ENCODE measurements around the gene RASGRP4.
"Not testable (repeated sequence)": the region's sequence is repeated elsewhere in the genome, so short reads cannot be mapped to it uniquely, and the experiment has no call there.

RASGRP4 gene

DNA sequence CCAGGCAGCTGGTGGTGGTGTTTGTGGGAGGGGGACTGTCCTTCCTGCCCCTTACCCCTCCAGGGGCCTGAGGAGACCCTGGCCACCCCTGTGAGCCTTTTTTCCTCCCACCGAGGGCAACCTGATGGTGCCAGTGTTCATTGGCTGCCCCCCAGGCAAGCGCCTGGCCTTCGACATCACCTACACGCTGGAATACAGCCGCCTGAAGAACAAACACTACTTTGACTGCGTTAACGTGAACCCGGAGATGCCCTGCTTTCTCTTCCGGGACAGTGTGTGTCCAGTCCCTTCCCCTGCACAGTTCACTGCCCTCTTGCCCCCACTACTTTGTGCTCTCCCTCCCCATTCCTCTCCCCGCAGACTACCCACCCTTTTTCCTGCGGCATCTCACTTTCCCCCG is 59.0 kb downstream of the RASGRP4 start:
- Histone ChIP-seq H3K36me3 (ENCODE audit: insufficient read depth, low read length) (no peaks in the 10 kb centered on the region), H3K4me3 (no peak overlapping the region), H3K9ac (ENCODE audit: insufficient read length) (no peak overlapping the region), H3K27ac (no peak overlapping the region), H3K9me3 (ENCODE audit: low read depth, low read length) (no peaks in the 10 kb centered on the region)
- TF ChIP-seq FOXP2 (optimal IDR thresholded peaks at IDR 0.05; ENCODE audit: control extremely low read depth, extremely low read length, insufficient read depth) = no peak
- no peak for TF ChIP-seq POLR2AphosphoS5 (IDR thresholded peaks at IDR 0.05; ENCODE audit: borderline replicate concordance, low read depth, low read length)
- TF ChIP-seq EZH2 (IDR thresholded peaks at IDR 0.05) = no peak
- no peak for DNase-seq (ENCODE audit: low read depth, low spot score)

DNA sequence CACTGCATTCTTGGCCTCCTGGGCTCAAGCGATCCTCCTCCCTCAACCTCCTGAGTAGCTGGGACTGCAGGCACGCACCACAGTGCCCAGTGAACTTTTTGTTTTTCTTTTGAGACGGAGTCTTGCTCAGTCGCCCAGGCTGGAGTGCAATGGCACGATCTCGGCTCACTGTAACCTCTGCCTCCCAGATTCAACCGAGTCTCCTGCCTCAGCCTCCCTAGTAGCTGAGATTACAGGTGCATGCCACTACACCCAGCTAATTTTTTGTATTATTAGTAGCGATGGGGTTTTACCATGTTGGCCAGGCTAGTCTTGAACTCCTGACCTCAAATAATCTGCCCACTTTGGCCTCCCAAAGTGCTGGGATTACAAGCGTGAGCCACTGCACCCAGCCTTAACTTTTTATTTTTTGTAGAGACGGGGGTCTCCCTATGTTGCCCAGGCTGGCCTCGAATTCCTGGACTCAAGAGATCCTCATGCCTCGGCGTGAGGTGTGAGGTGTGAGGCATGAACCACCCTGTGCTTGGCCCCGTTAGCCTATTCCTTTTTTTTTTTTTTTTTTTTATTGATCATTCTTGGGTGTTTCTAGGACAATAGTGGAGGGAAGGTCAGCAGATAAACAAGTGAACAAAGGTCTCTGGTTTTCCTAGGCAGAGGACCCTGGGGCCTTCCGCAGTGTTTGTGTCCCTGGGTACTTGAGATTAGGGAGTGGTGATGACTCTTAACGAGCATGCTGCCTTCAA is 62.9 kb downstream of the RASGRP4 start:
- H3K27ac ChIP-seq; H3K9me3 ChIP-seq (ENCODE audit: low read depth, low read length): not testable (repeated sequence)

DNA sequence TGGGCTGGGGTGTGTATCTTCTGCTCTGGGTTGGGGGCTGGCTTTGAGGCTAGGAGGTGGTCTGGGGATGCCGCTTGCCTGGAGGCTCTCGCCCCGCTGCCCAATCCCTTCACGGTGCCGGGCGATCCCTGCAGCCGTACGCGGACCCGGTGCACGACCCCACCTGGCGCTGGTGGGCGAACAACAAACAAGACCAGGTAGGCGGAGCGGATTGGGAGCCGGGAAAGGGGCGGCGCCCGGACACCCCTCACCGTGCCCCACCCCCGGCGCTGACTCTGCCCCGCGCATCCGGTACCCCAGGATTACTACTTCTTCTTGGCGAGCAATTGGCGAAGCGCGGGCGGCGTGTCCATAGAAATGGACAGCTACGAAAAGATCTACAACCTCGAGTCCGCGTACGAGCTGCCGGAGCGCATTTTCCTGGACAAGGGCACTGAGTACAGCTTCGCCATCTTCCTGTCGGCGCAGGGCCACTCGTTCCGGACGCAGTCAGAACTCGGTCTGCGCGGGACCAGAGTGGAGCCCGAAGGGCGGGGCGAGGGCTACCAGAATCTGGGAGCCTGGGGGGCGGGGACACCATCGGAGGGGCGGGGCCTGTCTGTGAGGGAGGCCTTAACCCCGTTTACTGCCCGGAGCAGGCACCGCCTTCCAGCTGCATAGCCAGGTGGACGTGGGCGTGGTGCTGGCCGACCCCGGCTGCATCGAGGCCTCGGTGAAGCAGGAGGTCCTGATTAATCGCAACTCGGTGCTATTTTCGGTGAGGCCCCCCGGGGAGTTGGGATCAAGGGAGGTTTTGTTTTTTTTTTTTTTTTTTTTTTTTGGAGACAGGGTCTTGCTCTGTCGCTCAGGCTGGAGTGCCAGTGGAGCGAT is 63.7 kb downstream of the RASGRP4 start:
- TF ChIP-seq POLR2AphosphoS5 (IDR thresholded peaks at IDR 0.05; ENCODE audit: borderline replicate concordance, low read depth, low read length) = no peak
- TF ChIP-seq FOXP2 (optimal IDR thresholded peaks at IDR 0.05; ENCODE audit: control extremely low read depth, extremely low read length, insufficient read depth) = no peak
- TF ChIP-seq EZH2 (IDR thresholded peaks at IDR 0.05) = no peak
- H3K9me3 ChIP-seq (ENCODE audit: low read depth, low read length) = no peaks in the 10 kb centered on the region
- no peak overlapping the region for H3K9ac ChIP-seq (ENCODE audit: insufficient read length)
- no peaks in the 10 kb centered on the region for H3K36me3 ChIP-seq (ENCODE audit: insufficient read depth, low read length)
- peak overlapping the region; percentile 77 for H3K4me3 ChIP-seq
- no peak overlapping the region for H3K27ac ChIP-seq
- DNase-seq (ENCODE audit: low read depth, low spot score) = no peak

More for the DNA sequence above, 62.9 kb downstream of the RASGRP4 start:
- not testable (repeated sequence) for H3K9ac ChIP-seq (ENCODE audit: insufficient read length); H3K4me3 ChIP-seq; DNase-seq (ENCODE audit: low read depth, low spot score); H3K36me3 ChIP-seq (ENCODE audit: insufficient read depth, low read length)

DNA sequence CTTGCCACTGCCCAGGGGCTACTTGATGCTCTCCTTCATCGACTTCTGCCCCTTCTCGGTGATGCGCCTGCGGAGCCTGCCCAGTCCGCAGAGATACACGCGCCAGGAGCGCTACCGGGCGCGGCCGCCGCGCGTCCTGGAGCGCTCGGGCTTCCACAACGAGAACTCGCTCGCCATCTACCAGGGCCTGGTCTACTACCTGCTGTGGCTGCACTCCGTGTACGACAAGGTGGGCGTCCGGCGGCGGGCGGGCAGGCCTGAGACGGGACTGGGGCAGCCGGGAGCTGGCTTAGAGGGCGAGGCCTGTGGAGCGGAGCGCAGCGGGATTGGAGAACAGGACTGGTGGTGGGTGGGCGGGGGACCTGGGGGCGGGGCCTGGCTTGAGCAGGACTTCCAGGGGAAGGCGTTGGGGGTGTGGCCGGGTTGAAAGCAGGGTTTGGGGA is 64.4 kb downstream of the RASGRP4 start:
- no peaks in the 10 kb centered on the region for H3K9me3 ChIP-seq (ENCODE audit: low read depth, low read length)
- TF ChIP-seq EZH2 (IDR thresholded peaks at IDR 0.05) = no peak
- TF ChIP-seq POLR2AphosphoS5 (IDR thresholded peaks at IDR 0.05; ENCODE audit: borderline replicate concordance, low read depth, low read length) = no peak
- no peak for TF ChIP-seq FOXP2 (optimal IDR thresholded peaks at IDR 0.05; ENCODE audit: control extremely low read depth, extremely low read length, insufficient read depth)
- no peak overlapping the region for H3K27ac ChIP-seq
- H3K36me3 ChIP-seq (ENCODE audit: insufficient read depth, low read length) = no peaks in the 10 kb centered on the region
- H3K4me3 ChIP-seq = peak overlapping the region; percentile 77
- H3K9ac ChIP-seq (ENCODE audit: insufficient read length) = no peak overlapping the region
- peak; percentile 8 for DNase-seq (ENCODE audit: low read depth, low spot score)

DNA sequence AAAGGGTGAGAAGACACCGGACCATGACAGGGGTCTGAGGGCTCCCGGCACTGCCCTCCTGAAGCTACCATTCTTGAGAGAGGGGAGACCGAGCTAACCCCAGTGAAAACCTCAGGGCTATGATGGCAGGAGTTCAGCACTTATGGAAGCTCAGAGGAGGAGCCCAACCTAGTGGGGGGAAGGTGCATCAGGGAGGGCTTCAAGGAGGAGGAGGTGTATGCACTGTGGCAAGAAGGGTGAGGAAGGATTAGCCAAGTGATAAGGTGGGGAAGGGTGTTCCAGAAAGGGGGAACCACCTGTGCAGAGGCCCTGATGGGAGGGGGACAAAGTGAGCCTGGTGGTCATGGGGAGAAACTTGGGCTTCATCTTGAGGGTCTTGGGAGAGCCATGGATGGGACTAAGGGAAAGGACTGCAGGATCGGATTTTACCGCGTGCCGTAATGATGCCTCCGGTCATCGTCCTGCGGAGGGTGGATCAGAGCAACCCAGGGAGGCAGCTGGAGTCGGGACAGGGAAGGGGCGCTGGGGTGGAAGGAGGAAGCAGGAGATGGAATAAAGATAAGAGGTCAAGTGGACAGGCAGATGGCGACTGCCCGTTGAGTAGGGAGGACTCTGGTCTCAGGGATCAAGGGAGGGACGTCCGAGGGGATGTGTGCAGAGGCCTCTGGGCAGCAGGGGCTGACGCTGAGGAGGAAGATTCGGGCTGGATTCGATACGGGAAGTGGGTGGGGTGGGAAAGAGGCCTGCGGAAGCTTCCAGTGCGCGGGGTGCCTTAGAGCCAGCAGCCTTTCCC is 65.0 kb downstream of the RASGRP4 start:
- no peak for DNase-seq (ENCODE audit: low read depth, low spot score)
- Histone ChIP-seq H3K9me3 (ENCODE audit: low read depth, low read length) (no peaks in the 10 kb centered on the region), H3K9ac (ENCODE audit: insufficient read length) (no peak overlapping the region), H3K36me3 (ENCODE audit: insufficient read depth, low read length) (no peaks in the 10 kb centered on the region), H3K4me3 (peak overlapping the region; percentile 77), H3K27ac (no peak overlapping the region)
- TF ChIP-seq POLR2AphosphoS5 (IDR thresholded peaks at IDR 0.05; ENCODE audit: borderline replicate concordance, low read depth, low read length) = no peak
- TF ChIP-seq EZH2 (IDR thresholded peaks at IDR 0.05) = no peak
- no peak for TF ChIP-seq FOXP2 (optimal IDR thresholded peaks at IDR 0.05; ENCODE audit: control extremely low read depth, extremely low read length, insufficient read depth)

DNA sequence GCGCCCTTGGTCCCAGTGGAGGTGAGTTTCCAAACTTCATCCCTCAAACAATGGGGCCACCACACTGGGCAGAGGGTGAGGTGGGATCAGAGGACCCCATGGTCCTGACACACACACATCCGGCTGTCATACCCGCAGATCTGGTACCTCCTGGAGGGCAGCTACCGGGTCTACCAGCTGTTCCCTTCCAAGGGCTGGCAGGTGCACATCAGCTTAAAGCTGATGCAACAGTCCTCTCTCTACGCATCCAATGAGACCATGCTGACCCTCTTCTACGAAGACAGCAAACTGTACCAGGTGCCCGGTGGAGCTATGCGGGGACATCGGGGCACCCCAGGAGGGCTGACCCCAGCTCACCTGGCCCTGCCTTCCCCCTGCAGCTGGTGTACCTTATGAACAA is 65.7 kb downstream of the RASGRP4 start:
- TF ChIP-seq FOXP2 (optimal IDR thresholded peaks at IDR 0.05; ENCODE audit: control extremely low read depth, extremely low read length, insufficient read depth) (no peak), EZH2 (IDR thresholded peaks at IDR 0.05) (no peak), POLR2AphosphoS5 (IDR thresholded peaks at IDR 0.05; ENCODE audit: borderline replicate concordance, low read depth, low read length) (no peak)
- Histone ChIP-seq H3K9ac (ENCODE audit: insufficient read length) (no peak overlapping the region), H3K9me3 (ENCODE audit: low read depth, low read length) (no peaks in the 10 kb centered on the region), H3K36me3 (ENCODE audit: insufficient read depth, low read length) (no peaks in the 10 kb centered on the region), H3K4me3 (no peak overlapping the region), H3K27ac (no peak overlapping the region)
- DNase-seq (ENCODE audit: low read depth, low spot score) = no peak

DNA sequence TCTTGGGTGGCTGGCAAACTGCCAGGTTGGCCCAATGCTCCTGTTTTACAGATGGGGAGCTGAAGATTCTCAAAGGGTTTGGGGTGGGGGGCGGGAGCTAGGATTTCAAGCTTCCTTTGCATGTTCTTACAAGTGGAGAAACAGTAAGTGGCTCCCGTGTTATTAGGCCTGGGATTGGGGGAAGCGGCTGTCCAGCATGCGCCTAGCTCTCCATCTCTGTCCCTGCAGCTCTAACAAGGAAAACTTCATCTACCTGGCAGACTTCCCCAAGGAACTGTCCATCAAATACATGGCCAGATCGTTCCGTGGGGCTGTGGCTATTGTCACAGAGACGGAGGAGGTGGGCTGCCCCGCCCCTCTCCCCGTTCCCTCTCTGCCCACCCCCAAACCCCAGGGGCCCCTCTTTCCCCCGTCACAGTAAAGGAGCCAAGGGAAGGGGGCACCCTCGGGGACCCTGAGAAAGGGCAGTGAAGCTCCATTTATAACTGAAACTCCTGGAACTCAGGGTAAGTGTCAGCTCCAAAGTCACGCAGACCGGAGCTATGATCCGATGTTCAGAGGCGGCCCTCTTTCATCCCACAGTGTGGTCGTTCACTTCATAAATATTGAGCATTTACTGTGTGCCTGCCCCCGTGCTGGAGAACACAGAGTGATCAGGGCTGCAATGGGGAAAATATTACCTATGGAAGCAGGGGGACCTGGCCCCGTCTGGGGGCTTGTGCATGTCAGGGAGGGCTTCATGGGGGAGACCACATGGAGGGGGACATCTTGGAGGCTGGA is 66.6 kb downstream of the RASGRP4 start:
- TF ChIP-seq FOXP2 (optimal IDR thresholded peaks at IDR 0.05; ENCODE audit: control extremely low read depth, extremely low read length, insufficient read depth) = no peak
- no peak for TF ChIP-seq POLR2AphosphoS5 (IDR thresholded peaks at IDR 0.05; ENCODE audit: borderline replicate concordance, low read depth, low read length)
- TF ChIP-seq EZH2 (IDR thresholded peaks at IDR 0.05) = no peak
- no peaks in the 10 kb centered on the region for H3K9me3 ChIP-seq (ENCODE audit: low read depth, low read length)
- no peak overlapping the region for H3K27ac ChIP-seq
- no peaks in the 10 kb centered on the region for H3K36me3 ChIP-seq (ENCODE audit: insufficient read depth, low read length)
- DNase-seq (ENCODE audit: low read depth, low spot score) = no peak
- no peak overlapping the region for H3K4me3 ChIP-seq
- no peak overlapping the region for H3K9ac ChIP-seq (ENCODE audit: insufficient read length)
